Measurements from ENCODE around the gene PNMT.
"Not testable (repeated sequence)": the region's sequence is repeated elsewhere in the genome, so short reads cannot be mapped to it uniquely, and the experiment has no call there.

Gene PNMT

DNA sequence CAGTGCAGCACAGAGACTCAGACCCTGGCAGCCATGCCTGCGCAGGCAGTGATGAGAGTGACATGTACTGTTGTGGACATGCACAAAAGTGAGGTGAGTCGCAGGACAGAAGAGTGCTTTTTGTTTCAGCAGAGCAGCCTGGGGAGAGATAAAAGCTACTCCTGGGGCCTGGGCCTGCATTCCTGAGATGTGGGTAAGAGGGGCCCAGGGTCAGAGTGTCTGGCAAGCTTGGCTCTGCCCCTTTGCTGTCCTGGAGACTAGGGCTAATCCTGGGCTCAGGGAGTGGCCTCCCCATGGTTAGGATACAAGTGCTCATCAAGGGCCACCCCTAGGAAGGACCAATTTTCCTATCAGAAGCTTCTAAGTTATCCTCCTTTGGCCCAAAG lies 26.8 kb downstream of the PNMT start:
- Histone ChIP-seq H3K4me1 (ENCODE audit: control insufficient read depth, insufficient read depth, low read length) (peaks cover 15% of the 10 kb centered on the region), H3K9me3 (ENCODE audit: control insufficient read depth, insufficient read depth, low read length) (no peaks in the 10 kb centered on the region), H3K4me3 (ENCODE audit: low read length) (no peak overlapping the region), H3K27ac (ENCODE audit: low read length) (no peak overlapping the region), H3K36me3 (ENCODE audit: control insufficient read depth, insufficient read depth, low read length) (no peaks in the 10 kb centered on the region), H3K27me3 (ENCODE audit: control insufficient read depth, insufficient read depth, low read length) (no peaks in the 10 kb centered on the region)
- WGBS (ENCODE audit: insufficient coverage, insufficient read length) = no CpG with 5 or more reads among the region's 2 CpGs
- no peak for DNase-seq (ENCODE audit: low read depth, low spot score)

DNA sequence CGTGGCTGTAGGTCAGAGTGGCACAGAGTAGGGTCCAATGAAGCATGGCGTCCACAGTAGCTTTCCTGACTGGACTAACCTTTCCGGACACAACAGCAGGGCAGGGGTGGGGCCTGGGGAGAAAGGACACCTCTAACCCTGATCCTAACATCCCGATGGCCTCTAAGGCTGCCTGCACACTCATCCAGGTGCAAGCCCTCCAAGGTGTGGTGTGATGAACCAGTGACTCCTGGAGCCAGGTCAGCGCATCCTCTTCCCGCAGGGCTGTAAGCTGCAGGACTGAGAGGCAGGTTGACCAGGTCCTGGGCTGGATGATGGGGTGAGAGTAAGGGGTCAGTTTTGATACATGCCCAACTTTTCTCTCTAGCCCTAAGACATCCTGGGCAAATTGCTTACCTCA lies 28.5 kb downstream of the PNMT start:
- H3K27ac ChIP-seq (ENCODE audit: low read length) = no peak overlapping the region
- no peak for DNase-seq (ENCODE audit: low read depth, low spot score)
- peaks cover 16% of the 10 kb centered on the region for H3K4me1 ChIP-seq (ENCODE audit: control insufficient read depth, insufficient read depth, low read length)
- no CpG with 5 or more reads among the region's 6 CpGs for WGBS (ENCODE audit: insufficient coverage, insufficient read length)
- H3K9me3 ChIP-seq (ENCODE audit: control insufficient read depth, insufficient read depth, low read length) = no peaks in the 10 kb centered on the region
- H3K27me3 ChIP-seq (ENCODE audit: control insufficient read depth, insufficient read depth, low read length) = no peaks in the 10 kb centered on the region
- H3K4me3 ChIP-seq (ENCODE audit: low read length) = no peak overlapping the region
- no peaks in the 10 kb centered on the region for H3K36me3 ChIP-seq (ENCODE audit: control insufficient read depth, insufficient read depth, low read length)

DNA sequence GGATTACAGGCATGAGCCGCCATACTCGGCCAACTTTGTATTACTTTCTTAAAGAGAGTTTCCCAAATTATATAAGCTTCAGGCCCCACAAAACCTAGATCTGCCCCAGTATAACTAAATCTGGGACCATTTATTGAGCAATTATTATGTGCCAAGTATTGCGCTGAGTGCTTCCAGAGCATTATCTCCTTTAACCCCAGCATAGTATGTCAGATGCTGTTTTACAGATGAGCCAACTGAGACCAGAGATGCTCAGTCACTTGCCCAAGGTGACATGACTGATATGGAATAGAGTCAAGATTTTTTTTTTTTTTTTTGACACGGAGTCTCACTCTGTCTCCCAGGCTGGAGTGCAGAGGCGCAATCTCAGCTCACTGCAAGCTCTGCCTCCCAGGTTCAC lies 29.7 kb downstream of the PNMT start:
- H3K9me3 ChIP-seq (ENCODE audit: control insufficient read depth, insufficient read depth, low read length) = no peaks in the 10 kb centered on the region
- H3K4me3 ChIP-seq (ENCODE audit: low read length) = no peak overlapping the region
- no peaks in the 10 kb centered on the region for H3K36me3 ChIP-seq (ENCODE audit: control insufficient read depth, insufficient read depth, low read length)
- H3K4me1 ChIP-seq (ENCODE audit: control insufficient read depth, insufficient read depth, low read length) = peaks cover 20% of the 10 kb centered on the region
- DNase-seq (ENCODE audit: low read depth, low spot score) = no peak
- no peak overlapping the region for H3K27ac ChIP-seq (ENCODE audit: low read length)
- no peaks in the 10 kb centered on the region for H3K27me3 ChIP-seq (ENCODE audit: control insufficient read depth, insufficient read depth, low read length)
- WGBS (ENCODE audit: insufficient coverage, insufficient read length) = no CpG with 5 or more reads among the region's 5 CpGs

DNA sequence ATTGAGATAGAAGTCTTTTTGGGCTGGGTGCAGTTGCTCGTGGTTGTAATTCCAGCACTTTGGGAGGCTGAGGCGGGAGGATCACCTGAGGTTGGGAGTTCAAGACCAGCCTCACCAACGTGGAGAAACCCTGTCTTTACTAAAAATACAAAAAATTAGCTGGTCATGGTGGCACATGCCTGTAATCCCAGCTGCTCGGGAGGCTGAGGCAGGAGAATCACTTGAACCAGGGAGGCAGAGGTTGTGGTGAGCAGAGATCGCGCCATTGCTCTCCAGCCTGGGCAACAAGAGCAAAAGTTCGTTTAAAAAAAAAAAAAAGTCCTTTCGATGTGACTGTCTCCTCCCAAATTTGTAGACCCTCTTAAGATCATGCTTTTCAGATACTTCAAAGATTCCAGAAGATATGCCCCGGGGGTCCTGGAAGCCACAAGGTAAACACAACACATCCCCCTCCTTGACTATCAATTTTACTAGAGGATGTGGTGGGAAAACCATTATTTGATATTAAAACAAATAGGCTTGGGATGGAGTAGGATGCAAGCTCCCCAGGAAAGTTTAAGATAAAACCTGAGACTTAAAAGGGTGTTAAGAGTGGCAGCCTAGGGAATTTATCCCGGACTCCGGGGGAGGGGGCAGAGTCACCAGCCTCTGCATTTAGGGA lies 31.0 kb downstream of the PNMT start:
- H3K27me3 ChIP-seq (ENCODE audit: control insufficient read depth, insufficient read depth, low read length); H3K27ac ChIP-seq (ENCODE audit: low read length); DNase-seq (ENCODE audit: low read depth, low spot score); H3K9me3 ChIP-seq (ENCODE audit: control insufficient read depth, insufficient read depth, low read length); H3K36me3 ChIP-seq (ENCODE audit: control insufficient read depth, insufficient read depth, low read length): not testable (repeated sequence)
- no CpG with 5 or more reads among the region's 11 CpGs for WGBS (ENCODE audit: insufficient coverage, insufficient read length)
- Histone ChIP-seq H3K4me1 (ENCODE audit: control insufficient read depth, insufficient read depth, low read length) (peaks cover 23% of the 10 kb centered on the region), H3K4me3 (ENCODE audit: low read length) (peak overlapping the region; percentile 98; the same call in 1 of the 2 replicates)

DNA sequence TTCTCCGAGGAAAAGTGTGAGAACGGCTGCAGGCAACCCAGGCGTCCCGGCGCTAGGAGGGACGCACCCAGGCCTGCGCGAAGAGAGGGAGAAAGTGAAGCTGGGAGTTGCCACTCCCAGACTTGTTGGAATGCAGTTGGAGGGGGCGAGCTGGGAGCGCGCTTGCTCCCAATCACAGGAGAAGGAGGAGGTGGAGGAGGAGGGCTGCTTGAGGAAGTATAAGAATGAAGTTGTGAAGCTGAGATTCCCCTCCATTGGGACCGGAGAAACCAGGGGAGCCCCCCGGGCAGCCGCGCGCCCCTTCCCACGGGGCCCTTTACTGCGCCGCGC lies 31.5 kb downstream of the PNMT start, which contains the start of gene ERBB2:
Gene ERBB2 (plus strand): TSS at position 247 of the 330 bp plus-strand sequence. CDS start 175 bp downstream, outside the sequence.
- no peak within 1 kb of the TSS for H3K27ac ChIP-seq (ENCODE audit: low read length)
- H3K9me3 ChIP-seq (ENCODE audit: control insufficient read depth, insufficient read depth, low read length) = no peaks in the 10 kb centered on the region
- no CpG with 5 or more reads among the region's 20 CpGs for WGBS (ENCODE audit: insufficient coverage, insufficient read length)
- H3K4me3 ChIP-seq (ENCODE audit: low read length) = peak within 1 kb of the TSS; percentile 98
- no peaks in the 10 kb centered on the region for H3K27me3 ChIP-seq (ENCODE audit: control insufficient read depth, insufficient read depth, low read length)
- H3K4me1 ChIP-seq (ENCODE audit: control insufficient read depth, insufficient read depth, low read length) = peaks cover 24% of the 10 kb centered on the region
- no peaks in the 10 kb centered on the region for H3K36me3 ChIP-seq (ENCODE audit: control insufficient read depth, insufficient read depth, low read length)
- DNase-seq (ENCODE audit: low read depth, low spot score) = no peak

DNA sequence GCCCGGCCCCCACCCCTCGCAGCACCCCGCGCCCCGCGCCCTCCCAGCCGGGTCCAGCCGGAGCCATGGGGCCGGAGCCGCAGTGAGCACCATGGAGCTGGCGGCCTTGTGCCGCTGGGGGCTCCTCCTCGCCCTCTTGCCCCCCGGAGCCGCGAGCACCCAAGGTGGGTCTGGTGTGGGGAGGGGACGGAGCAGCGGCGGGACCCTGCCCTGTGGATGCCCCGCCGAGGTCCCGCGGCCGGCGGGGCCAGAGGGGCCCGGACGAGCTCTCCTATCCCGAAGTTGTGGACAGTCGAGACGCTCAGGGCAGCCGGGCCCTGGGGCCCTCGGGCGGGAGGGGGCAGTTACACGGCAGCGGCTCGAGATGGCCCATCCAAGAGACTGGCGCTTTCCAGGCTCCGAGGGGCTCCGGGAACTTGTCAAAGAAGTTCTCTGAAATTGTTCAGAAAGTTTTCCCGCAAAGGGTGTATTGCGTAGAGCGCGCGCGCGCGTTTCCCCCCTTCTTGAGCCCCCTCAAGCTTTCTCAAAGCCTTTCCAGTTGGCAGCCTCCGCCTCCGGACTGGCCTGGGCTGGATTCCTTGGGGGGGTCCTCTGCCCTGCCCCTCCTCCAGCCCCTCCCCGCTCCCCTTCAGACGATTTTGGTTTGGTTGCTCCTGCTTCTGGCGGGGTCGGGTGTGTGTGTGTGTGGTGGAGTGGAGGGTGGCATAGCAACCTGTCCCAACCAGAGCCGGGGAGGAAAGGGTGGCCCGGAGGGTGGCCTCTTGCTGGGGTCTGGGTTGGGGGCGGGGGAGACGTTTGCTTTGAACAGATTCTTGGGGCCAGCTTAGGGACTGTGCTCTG lies 32.1 kb downstream of the PNMT start:
- Histone ChIP-seq H3K27me3 (ENCODE audit: control insufficient read depth, insufficient read depth, low read length) (no peaks in the 10 kb centered on the region), H3K4me1 (ENCODE audit: control insufficient read depth, insufficient read depth, low read length) (peaks cover 24% of the 10 kb centered on the region), H3K36me3 (ENCODE audit: control insufficient read depth, insufficient read depth, low read length) (no peaks in the 10 kb centered on the region), H3K4me3 (ENCODE audit: low read length) (peak overlapping the region; percentile 98), H3K9me3 (ENCODE audit: control insufficient read depth, insufficient read depth, low read length) (no peaks in the 10 kb centered on the region), H3K27ac (ENCODE audit: low read length) (no peak overlapping the region)
- no CpG with 5 or more reads among the region's 57 CpGs for WGBS (ENCODE audit: insufficient coverage, insufficient read length)
- DNase-seq (ENCODE audit: low read depth, low spot score) = no peak

DNA sequence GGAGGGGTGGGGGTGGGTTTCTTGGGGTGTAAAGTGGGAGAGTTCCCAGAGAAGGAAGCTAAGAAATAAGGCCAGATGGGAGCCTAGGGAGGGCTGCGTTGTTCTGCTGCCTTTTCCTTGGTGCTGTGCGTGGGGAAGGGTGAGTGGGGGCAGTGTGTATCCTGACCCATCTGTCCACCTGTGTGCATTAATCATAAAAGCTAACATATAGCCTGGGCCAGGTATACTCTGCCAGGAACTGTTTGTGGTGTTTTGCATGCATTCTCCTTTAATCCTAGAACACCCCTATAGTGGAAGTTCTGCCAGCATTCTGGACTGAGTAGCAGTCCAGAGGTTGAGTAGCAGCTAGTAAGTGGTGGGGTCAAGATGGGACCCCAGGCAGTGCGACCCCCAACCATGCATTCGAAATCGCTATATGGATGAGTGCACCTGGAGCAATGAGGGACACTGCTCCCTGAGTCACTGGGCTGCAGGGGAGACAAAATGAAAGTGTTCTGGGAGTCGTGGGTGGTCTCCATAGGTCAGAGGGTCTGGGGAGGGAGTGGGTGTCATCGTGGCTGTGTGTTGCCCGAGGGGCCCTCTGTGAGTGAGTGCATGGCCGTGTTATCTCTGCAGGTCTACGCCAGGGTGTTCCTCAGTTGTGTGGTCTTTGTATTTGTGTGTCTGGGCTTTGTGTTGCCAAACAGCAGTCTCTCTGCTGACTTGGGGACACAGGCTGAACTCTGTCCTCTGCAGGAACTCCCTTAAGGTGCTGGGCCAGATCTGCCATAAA lies 32.9 kb downstream of the PNMT start:
- H3K9me3 ChIP-seq (ENCODE audit: control insufficient read depth, insufficient read depth, low read length) = no peaks in the 10 kb centered on the region
- no peaks in the 10 kb centered on the region for H3K36me3 ChIP-seq (ENCODE audit: control insufficient read depth, insufficient read depth, low read length)
- peak overlapping the region; percentile 98 for H3K4me3 ChIP-seq (ENCODE audit: low read length)
- H3K4me1 ChIP-seq (ENCODE audit: control insufficient read depth, insufficient read depth, low read length) = peaks cover 22% of the 10 kb centered on the region
- H3K27me3 ChIP-seq (ENCODE audit: control insufficient read depth, insufficient read depth, low read length) = no peaks in the 10 kb centered on the region
- no peak overlapping the region for H3K27ac ChIP-seq (ENCODE audit: low read length)
- no CpG with 5 or more reads among the region's 10 CpGs for WGBS (ENCODE audit: insufficient coverage, insufficient read length)
- DNase-seq (ENCODE audit: low read depth, low spot score) = no peak

DNA sequence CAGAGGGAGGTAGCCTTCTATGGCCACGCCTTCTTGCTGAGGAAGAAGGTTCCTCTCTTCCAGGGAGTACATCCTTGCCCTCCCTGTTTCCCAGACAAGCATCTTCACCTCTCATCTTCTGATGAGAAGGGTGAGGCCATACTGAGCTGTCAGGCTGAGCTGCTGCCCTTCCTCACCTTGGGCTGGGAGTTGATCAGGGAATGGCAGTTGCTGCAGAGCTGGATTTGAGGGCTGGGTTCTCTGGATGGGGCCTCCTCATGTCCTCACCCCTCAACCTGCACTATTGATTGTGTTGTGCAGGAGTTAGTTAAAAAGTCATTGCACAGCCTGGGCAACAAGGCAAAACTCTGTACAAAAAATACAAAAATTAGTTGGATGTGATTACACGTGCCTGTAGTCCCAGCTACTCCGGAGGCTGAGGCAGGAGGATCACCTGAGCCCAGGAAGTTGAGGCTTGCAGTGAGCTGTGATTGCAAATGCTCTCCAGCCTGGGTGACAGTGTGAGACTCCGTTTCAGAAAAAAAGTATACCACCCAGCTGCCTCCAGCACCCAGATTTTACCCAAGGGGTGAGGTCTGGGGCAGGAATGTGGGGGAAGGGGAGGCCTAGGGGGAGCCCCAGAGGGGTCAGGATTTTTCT lies 33.6 kb downstream of the PNMT start:
- Histone ChIP-seq H3K4me1 (ENCODE audit: control insufficient read depth, insufficient read depth, low read length) (peaks cover 17% of the 10 kb centered on the region), H3K27me3 (ENCODE audit: control insufficient read depth, insufficient read depth, low read length) (no peaks in the 10 kb centered on the region), H3K9me3 (ENCODE audit: control insufficient read depth, insufficient read depth, low read length) (no peaks in the 10 kb centered on the region), H3K4me3 (ENCODE audit: low read length) (peak overlapping the region; percentile 98; the same call in 1 of the 2 replicates), H3K27ac (ENCODE audit: low read length) (no peak overlapping the region), H3K36me3 (ENCODE audit: control insufficient read depth, insufficient read depth, low read length) (peaks cover 3% of the 10 kb centered on the region; the same call in 1 of the 2 replicates)
- no CpG with 5 or more reads among the region's 4 CpGs for WGBS (ENCODE audit: insufficient coverage, insufficient read length)
- no peak for DNase-seq (ENCODE audit: low read depth, low spot score)

DNA sequence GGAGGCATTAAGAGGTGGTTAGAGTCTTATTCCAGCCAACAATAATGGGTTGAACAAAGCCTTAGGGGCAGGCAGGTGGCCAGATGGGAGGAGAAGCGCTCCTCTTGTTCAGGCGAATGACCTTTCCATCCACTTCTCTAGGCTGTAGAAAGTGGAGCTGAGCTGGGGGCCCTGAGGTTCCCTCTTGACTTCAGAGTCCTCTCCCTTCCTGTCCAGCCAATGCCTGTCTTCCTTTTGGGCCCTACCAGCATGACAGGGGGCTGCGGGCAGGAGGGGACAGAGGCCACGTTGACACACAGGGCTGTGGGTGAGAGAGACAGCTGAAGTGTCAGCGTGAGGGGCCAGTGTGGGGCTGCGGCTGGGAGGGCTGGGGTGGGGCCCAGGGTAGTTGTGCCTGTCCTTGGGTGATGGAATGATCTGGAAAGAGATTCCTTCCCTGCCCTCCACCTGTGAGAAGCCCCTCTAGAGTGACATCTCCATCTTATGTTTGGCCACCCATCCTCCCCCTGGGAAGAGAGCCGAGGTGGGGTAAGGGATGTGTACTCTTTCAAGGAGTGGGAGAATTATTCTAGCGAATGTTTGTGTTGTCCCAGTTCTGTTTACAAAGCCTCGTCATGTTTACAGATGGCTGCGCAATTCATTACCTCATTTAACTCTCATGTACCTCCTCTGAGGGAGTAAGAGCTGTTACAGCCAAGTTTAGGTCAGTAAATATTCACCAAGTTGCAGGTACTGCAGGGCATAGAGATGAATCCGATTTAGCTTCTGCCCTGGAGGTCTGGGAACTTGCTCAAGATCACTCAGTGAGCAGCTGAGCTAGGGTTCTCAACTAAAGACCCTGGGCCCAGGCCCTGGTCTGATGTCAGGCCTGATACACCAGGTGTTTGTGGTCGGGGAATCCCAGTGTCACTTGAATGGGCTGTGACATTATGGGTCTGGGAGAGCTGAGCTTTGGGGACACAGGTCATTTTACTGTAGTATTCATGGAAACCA lies 34.9 kb downstream of the PNMT start:
- H3K4me3 ChIP-seq (ENCODE audit: low read length) = no peak overlapping the region
- H3K27me3 ChIP-seq (ENCODE audit: control insufficient read depth, insufficient read depth, low read length) = no peaks in the 10 kb centered on the region
- WGBS (ENCODE audit: insufficient coverage, insufficient read length) = no CpG with 5 or more reads among the region's 12 CpGs
- no peak overlapping the region for H3K27ac ChIP-seq (ENCODE audit: low read length)
- no peaks in the 10 kb centered on the region for H3K9me3 ChIP-seq (ENCODE audit: control insufficient read depth, insufficient read depth, low read length)
- peaks cover 17% of the 10 kb centered on the region for H3K4me1 ChIP-seq (ENCODE audit: control insufficient read depth, insufficient read depth, low read length)
- no peak for DNase-seq (ENCODE audit: low read depth, low spot score)
- H3K36me3 ChIP-seq (ENCODE audit: control insufficient read depth, insufficient read depth, low read length) = peaks cover 8% of the 10 kb centered on the region; the same call in 1 of the 2 replicates

All from iPS DF 6.9 (cell line).